ENCODE data around the gene MAP7. TPM values are rescaled to one million over a fixed set of nuclear protein-coding genes. Genes with fewer than 3 reads are reported as not detected.

MAP7 gene
- total and polyA plus RNA-seq, 9 of the 15 experiments (the other 6 are each of a cell fraction or from before 2014, with no cell fraction given) = 0.76 to 7.7 (median 3.9) TPM

GRCh38 chr6:136403110-136403980 lies 146.9 kb downstream of the MAP7 start (continued):
- TF ChIP-seq, protein P1, sequence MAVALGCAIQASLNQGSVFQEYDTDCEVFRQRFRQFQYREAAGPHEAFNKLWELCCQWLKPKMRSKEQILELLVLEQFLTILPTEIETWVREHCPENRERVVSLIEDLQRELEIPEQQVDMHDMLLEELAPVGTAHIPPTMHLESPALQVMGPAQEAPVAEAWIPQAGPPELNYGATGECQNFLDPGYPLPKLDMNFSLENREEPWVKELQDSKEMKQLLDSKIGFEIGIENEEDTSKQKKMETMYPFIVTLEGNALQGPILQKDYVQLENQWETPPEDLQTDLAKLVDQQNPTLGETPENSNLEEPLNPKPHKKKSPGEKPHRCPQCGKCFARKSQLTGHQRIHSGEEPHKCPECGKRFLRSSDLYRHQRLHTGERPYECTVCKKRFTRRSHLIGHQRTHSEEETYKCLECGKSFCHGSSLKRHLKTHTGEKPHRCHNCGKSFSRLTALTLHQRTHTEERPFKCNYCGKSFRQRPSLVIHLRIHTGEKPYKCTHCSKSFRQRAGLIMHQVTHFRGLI (CRISPR knock-in tag; IDR thresholded peaks at IDR 0.05) = no peak
- TF ChIP-seq TBL1XR1 (IDR thresholded peaks at IDR 0.05; ENCODE audit: low read length in 2 of 2) (peak in 1 of 2 experiments; percentile 94; a peak in 2 of 4 replicates), HINFP (tag; conservative IDR thresholded peaks at IDR 0.05; ENCODE audit: low read depth) (no peak), TCF7L2 (IDR thresholded peaks at IDR 0.05; ENCODE audit: low read depth, low read length) (no peak), ZNF133 (CRISPR knock-in tag; IDR thresholded peaks at IDR 0.05) (no peak), TEAD4 (IDR thresholded peaks at IDR 0.05; ENCODE audit: low read length) (peak; percentile 74), TEAD4 (CRISPR knock-in tag; IDR thresholded peaks at IDR 0.05; ENCODE audit: borderline replicate concordance) (no peak), RBM34 (IDR thresholded peaks at IDR 0.05; ENCODE audit: borderline replicate concordance, insufficient read depth, low read length) (no peak), POU5F1 (IDR thresholded peaks at IDR 0.05; ENCODE audit: borderline replicate concordance, low read depth, low read length, partially characterized antibody) (no peak), SAFB2 (IDR thresholded peaks at IDR 0.05; ENCODE audit: borderline replicate concordance, low read depth, low read length, severe bottlenecking) (no peak), TAF7 (tag; IDR thresholded peaks at IDR 0.05) (no peak), TARDBP (IDR thresholded peaks at IDR 0.05) (no peak), ZNF124 (CRISPR knock-in tag; IDR thresholded peaks at IDR 0.05) (no peak), SMARCC2 (IDR thresholded peaks at IDR 0.05; ENCODE audit: low read depth) (no peak), MTA2 (IDR thresholded peaks at IDR 0.05; ENCODE audit: low read depth) (0 out of 2 replicates have a peak, but pooled peaks have one; percentile 39), PCBP1 (IDR thresholded peaks at IDR 0.05; ENCODE audit: low read depth, low read length, poor library complexity, severe bottlenecking) (no peak), ZFP1 (CRISPR knock-in tag; IDR thresholded peaks at IDR 0.05) (no peak), RBM39 (optimal IDR thresholded peaks at IDR 0.05; ENCODE audit: low read depth, low read length) (no peak), FOS (IDR thresholded peaks at IDR 0.05; ENCODE audit: extremely low read depth, insufficient read length) (peak; percentile 1), ZBTB26 (CRISPR knock-in tag; IDR thresholded peaks at IDR 0.05) (no peak), NFXL1 (CRISPR knock-in tag; IDR thresholded peaks at IDR 0.05) (no peak), PKNOX1 (IDR thresholded peaks at IDR 0.05) (peak; percentile 97)
- TF ChIP-seq, protein P2, sequence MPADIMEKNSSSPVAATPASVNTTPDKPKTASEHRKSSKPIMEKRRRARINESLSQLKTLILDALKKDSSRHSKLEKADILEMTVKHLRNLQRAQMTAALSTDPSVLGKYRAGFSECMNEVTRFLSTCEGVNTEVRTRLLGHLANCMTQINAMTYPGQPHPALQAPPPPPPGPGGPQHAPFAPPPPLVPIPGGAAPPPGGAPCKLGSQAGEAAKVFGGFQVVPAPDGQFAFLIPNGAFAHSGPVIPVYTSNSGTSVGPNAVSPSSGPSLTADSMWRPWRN (IDR thresholded peaks at IDR 0.05; ENCODE audit: low read depth) = no peak
